H9 (cell line): ENCODE data around the gene GSS. TPM values are rescaled to one million over a fixed set of nuclear protein-coding genes. Genes with fewer than 3 reads are reported as not detected.
"Not testable (repeated sequence)": the region's sequence is repeated elsewhere in the genome, so short reads cannot be mapped to it uniquely, and the experiment has no call there.

Experiments used
- DNase-seq: peaks from one replicate; pipeline ENCODE4 v3.0.0-alpha.2; 2017
- H2AFZ ChIP-seq: one replicate; pipeline ENCODE4 v1.6.1; 2013; ENCODE audit warnings: mild to moderate bottlenecking, low read length, control low read depth, moderate library complexity
- H2AK5ac ChIP-seq: 2 replicates; pipeline ENCODE4 v1.6.1; 2013; ENCODE audit warnings: low read length, control low read depth, mixed read lengths; ENCODE audit not compliant: insufficient read length
- H2BK120ac ChIP-seq: one replicate; pipeline ENCODE4 v1.6.1; 2013; ENCODE audit warnings: low read depth, mild to moderate bottlenecking, low read length, control low read depth, inconsistent platforms; ENCODE audit not compliant: poor library complexity, severe bottlenecking
- H2BK12ac ChIP-seq: 2 replicates; pipeline ENCODE4 v1.6.1; 2013; ENCODE audit warnings: low read length, control low read depth, mixed read lengths, low read depth; ENCODE audit not compliant: insufficient read length
- H2BK15ac ChIP-seq: 2 replicates; pipeline ENCODE4 v1.6.1; 2013; ENCODE audit warnings: low read depth, low read length, control low read depth
- H2BK20ac ChIP-seq: one replicate; pipeline ENCODE4 v1.6.1; 2013; ENCODE audit warnings: low read depth, mild to moderate bottlenecking, low read length, control low read depth, inconsistent platforms; ENCODE audit not compliant: poor library complexity, severe bottlenecking
- H2BK5ac ChIP-seq: 2 replicates; pipeline ENCODE4 v1.6.1; 2013; ENCODE audit warnings: low read length, control low read depth, mixed read lengths; ENCODE audit not compliant: insufficient read length
- H3K14ac ChIP-seq: 2 replicates; pipeline ENCODE4 v1.6.1; 2013; ENCODE audit warnings: low read length, control low read depth; ENCODE audit not compliant: insufficient read depth
- H3K18ac ChIP-seq: 2 replicates; pipeline ENCODE4 v1.6.1; 2013; ENCODE audit warnings: low read depth, mild to moderate bottlenecking, mixed read lengths, low read length, control low read depth; ENCODE audit not compliant: insufficient read length
- H3K23ac ChIP-seq: 2 replicates; pipeline ENCODE4 v1.6.1; 2013; ENCODE audit warnings: low read length, control low read depth, mixed read lengths, low read depth; ENCODE audit not compliant: insufficient read length
- H3K23me2 ChIP-seq: 2 replicates; pipeline ENCODE4 v1.6.1; 2013; ENCODE audit warnings: low read depth, mild to moderate bottlenecking, mixed read lengths, low read length, control low read depth; ENCODE audit not compliant: insufficient read length, poor library complexity, severe bottlenecking
- H3K27ac ChIP-seq: 2 replicates; pipeline ENCODE4 v1.5.1; 2013; ENCODE audit warnings: low read length, control low read depth, mixed read lengths, low read depth; ENCODE audit not compliant: insufficient read length
- H3K27me3 ChIP-seq: 2 replicates; pipeline ENCODE4 v1.6.1; 2013; ENCODE audit warnings: low read length, control low read depth, inconsistent platforms; ENCODE audit not compliant: insufficient read depth
- H3K4ac ChIP-seq: 2 replicates; pipeline ENCODE4 v1.6.1; 2013; ENCODE audit warnings: low read depth, mild to moderate bottlenecking, control low read depth, inconsistent platforms, low read length, moderate library complexity
- H3K4me1 ChIP-seq: 2 replicates; pipeline ENCODE4 v1.6.1; 2013; ENCODE audit warnings: low read length, control low read depth, inconsistent platforms; ENCODE audit not compliant: insufficient read depth
- H3K4me2 ChIP-seq: 2 replicates; pipeline ENCODE4 v1.6.1; 2013; ENCODE audit warnings: low read length, control low read depth, mixed read lengths; ENCODE audit not compliant: insufficient read length, insufficient read depth
- H3K56ac ChIP-seq: 2 replicates; pipeline ENCODE4 v1.6.1; 2013; ENCODE audit warnings: low read depth, mild to moderate bottlenecking, mixed read lengths, low read length, control low read depth; ENCODE audit not compliant: insufficient read length
- H3K79me1 ChIP-seq: 2 replicates; pipeline ENCODE4 v1.6.1; 2013; ENCODE audit warnings: low read depth, mild to moderate bottlenecking, moderate library complexity, low read length, control low read depth, inconsistent platforms; ENCODE audit not compliant: insufficient read depth, poor library complexity, severe bottlenecking
- H3K79me2 ChIP-seq: 2 replicates; pipeline ENCODE4 v1.6.1; 2013; ENCODE audit warnings: low read length, control low read depth, inconsistent platforms; ENCODE audit not compliant: insufficient read depth
- H3K9ac ChIP-seq: 2 replicates; pipeline ENCODE4 v1.6.1; 2013; ENCODE audit warnings: low read length, control low read depth, mixed read lengths; ENCODE audit not compliant: insufficient read length; ENCODE audit errors: extremely low read depth
- H3K9me3 ChIP-seq: one replicate; pipeline ENCODE4 v1.6.1; 2013; ENCODE audit warnings: low read depth, low read length, inconsistent platforms; ENCODE audit not compliant: control insufficient read depth
- H3T11ph ChIP-seq: one replicate; pipeline ENCODE4 v1.6.1; 2013; ENCODE audit warnings: mild to moderate bottlenecking, low read length, control low read depth, inconsistent platforms
- H4K20me1 ChIP-seq: one replicate; pipeline ENCODE4 v1.6.1; 2013; ENCODE audit not compliant: control insufficient read depth, insufficient read length, insufficient read depth
- H4K5ac ChIP-seq: 2 replicates; pipeline ENCODE4 v1.6.1; 2013; ENCODE audit warnings: low read depth, mild to moderate bottlenecking, mixed read lengths, low read length, control low read depth; ENCODE audit not compliant: insufficient read length
- H4K8ac ChIP-seq: replicated peaks from 2 replicates; pipeline ENCODE4 v1.6.1; 2013; ENCODE audit warnings: low read length, control low read depth, mixed read lengths, low read depth; ENCODE audit not compliant: insufficient read length
- H4K91ac ChIP-seq: 2 replicates; pipeline ENCODE4 v1.6.1; 2013; ENCODE audit warnings: low read depth, mild to moderate bottlenecking, moderate library complexity, mixed read lengths, low read length, control low read depth; ENCODE audit not compliant: insufficient read length
- H3K27ac Mint-ChIP-seq, 3 experiments: 2 replicates in 2 of 3; 3 replicates in 1 of 3; pipeline ENCODE4 v1.8.0; 2020 to 2021; ENCODE audit warnings: mixed read lengths in 3 of 3, mild to moderate bottlenecking in 1 of 3, moderate library complexity in 1 of 3
- H3K27me3 Mint-ChIP-seq: 2 replicates; pipeline ENCODE4 v1.8.0; 2021; ENCODE audit warnings: low read depth, mild to moderate bottlenecking, moderate library complexity, mixed read lengths
- H3K36me3 Mint-ChIP-seq, 3 experiments: 2 replicates in 2 of 3; 3 replicates in 1 of 3; pipeline ENCODE4 v1.8.0; 2020 to 2021; ENCODE audit warnings: low read depth in 3 of 3, mixed read lengths in 3 of 3; ENCODE audit not compliant: insufficient read depth in 1 of 3
- H3K4me1 Mint-ChIP-seq, 2 experiments: 2 replicates each; pipeline ENCODE4 v1.8.0; 2020; ENCODE audit warnings: mixed read lengths in 2 of 2
- H3K4me3 Mint-ChIP-seq, 2 experiments: 2 replicates in 1 of 2; 3 replicates in 1 of 2; pipeline ENCODE4 v1.8.0; 2020 to 2021; ENCODE audit warnings: mild to moderate bottlenecking in 2 of 2, mixed read lengths in 2 of 2, moderate library complexity in 1 of 2
- H3K9me3 Mint-ChIP-seq, 2 experiments: 2 replicates in 1 of 2; 3 replicates in 1 of 2; pipeline ENCODE4 v1.8.0; 2020; ENCODE audit warnings: mild to moderate bottlenecking in 2 of 2, mixed read lengths in 2 of 2, moderate library complexity in 1 of 2
- WGBS: extraction: QIAGEN DNeasy Blood & Tissue Kit; methylation state at CpG from one replicate; pipeline ENCODE4 v1.1.7; 2013; ENCODE audit warnings: missing lambda C conversion rate, low lambda C conversion rate, mixed read lengths; ENCODE audit not compliant: insufficient read length; ENCODE audit errors: extremely low coverage; 5-methylcytosine and 5-hydroxymethylcytosine counted together
- total RNA-seq: library from RNA; stranded (reverse); gene quantifications from 2 replicates; pipeline ENCODE4 v1.2.1, GENCODE V29; 2021
- TF ChIP-seq, protein P1 (sequence below): fragments of 200-600 bp; sonication (generic); conservative IDR thresholded peaks from 3 replicates; pipeline ENCODE4 v1.8.0; 2021; ENCODE audit warnings: antibody characterized with exemption, mild to moderate bottlenecking

GSS gene
- total RNA-seq, 1 experiment from 2014 or later = 48.5 TPM

DNA sequence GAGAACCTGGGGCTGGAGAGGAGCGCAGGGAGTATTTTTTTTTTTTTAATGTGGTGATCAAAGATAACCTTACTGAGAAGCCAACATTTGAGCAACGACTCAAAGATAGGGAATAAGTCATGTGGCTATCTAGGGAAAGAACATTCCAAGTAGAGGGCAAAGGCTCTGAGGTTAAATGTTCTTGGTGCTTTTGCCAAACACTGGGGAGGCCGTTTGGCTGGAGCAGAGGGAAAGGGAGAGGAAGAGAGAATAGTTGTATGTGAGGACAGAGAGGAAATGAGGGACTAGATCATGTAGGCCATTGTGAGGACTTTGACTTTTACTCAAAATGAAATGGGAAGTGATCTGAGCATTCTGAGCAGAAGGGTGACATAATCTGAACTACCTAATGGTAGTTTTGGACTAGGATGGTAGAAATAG is 51.4 kb downstream of the GSS start:
- Histone ChIP-seq H3K27ac (no peak overlapping the region), H2AFZ (no peak overlapping the region), H3K4me1 (no peaks in the 10 kb centered on the region), H2BK120ac (no peak overlapping the region), H3K18ac (no peak overlapping the region), H3K27me3 (no peaks in the 10 kb centered on the region), H3K56ac (no peak overlapping the region), H4K20me1 (no peaks in the 10 kb centered on the region), H3K23me2 (no peaks in the 10 kb centered on the region), H3T11ph (no peak overlapping the region), H2BK15ac (no peak overlapping the region), H3K9ac (no peak overlapping the region), H3K23ac (no peak overlapping the region), H2BK12ac (no peak overlapping the region), H4K5ac (no peak overlapping the region), H2AK5ac (no peak overlapping the region), H4K91ac (no peak overlapping the region), H3K4me2 (no peak overlapping the region), H3K14ac (no peak overlapping the region), H2BK20ac (no peak overlapping the region), H3K4ac (no peak overlapping the region), H2BK5ac (no peak overlapping the region), H3K79me1 (no peaks in the 10 kb centered on the region), H3K79me2 (no peaks in the 10 kb centered on the region), H4K8ac (no peak overlapping the region), H3K9me3 (no peaks in the 10 kb centered on the region)
- no peak overlapping the region for H3K27ac Mint-ChIP-seq
- H3K4me3 Mint-ChIP-seq = no peak overlapping the region
- peaks cover 0 to 4% (median 3%) of the 10 kb centered on the region in 3 experiments; a peak in 3 of 7 replicates for H3K36me3 Mint-ChIP-seq
- peaks cover 0 to 4% of the 10 kb centered on the region in 2 experiments; a peak in 1 of 5 replicates for H3K9me3 Mint-ChIP-seq
- no peak for DNase-seq
- H3K4me1 Mint-ChIP-seq = no peaks in the 10 kb centered on the region
- no peaks in the 10 kb centered on the region for H3K27me3 Mint-ChIP-seq
- TF ChIP-seq, protein P1, sequence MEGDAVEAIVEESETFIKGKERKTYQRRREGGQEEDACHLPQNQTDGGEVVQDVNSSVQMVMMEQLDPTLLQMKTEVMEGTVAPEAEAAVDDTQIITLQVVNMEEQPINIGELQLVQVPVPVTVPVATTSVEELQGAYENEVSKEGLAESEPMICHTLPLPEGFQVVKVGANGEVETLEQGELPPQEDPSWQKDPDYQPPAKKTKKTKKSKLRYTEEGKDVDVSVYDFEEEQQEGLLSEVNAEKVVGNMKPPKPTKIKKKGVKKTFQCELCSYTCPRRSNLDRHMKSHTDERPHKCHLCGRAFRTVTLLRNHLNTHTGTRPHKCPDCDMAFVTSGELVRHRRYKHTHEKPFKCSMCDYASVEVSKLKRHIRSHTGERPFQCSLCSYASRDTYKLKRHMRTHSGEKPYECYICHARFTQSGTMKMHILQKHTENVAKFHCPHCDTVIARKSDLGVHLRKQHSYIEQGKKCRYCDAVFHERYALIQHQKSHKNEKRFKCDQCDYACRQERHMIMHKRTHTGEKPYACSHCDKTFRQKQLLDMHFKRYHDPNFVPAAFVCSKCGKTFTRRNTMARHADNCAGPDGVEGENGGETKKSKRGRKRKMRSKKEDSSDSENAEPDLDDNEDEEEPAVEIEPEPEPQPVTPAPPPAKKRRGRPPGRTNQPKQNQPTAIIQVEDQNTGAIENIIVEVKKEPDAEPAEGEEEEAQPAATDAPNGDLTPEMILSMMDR = no peak
- no CpG with 5 or more reads among the region's 3 CpGs for WGBS

DNA sequence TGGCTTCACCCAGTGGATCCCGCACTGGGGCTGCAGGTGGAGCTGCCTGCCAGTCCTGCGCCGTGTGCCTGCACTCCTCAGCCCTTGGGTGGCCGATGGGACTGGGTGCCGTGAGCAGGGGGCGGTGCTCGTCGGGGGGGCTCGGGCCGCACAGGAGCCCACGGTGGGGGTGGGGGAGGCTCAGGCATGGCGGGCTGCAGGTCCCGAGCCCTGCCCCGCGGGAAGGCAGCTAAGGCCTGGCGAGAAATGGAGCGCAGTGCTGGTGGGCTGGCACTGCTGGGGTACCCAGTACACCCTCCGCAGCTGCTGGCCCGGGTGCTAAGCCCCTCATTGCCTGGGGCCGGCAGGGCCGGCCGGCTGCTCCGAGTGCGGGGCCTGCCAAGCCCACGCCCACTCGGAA is 56.9 kb downstream of the GSS start:
- H3K4me2 ChIP-seq, H3K18ac ChIP-seq, H2BK12ac ChIP-seq, H3K27me3 ChIP-seq, H3K14ac ChIP-seq, H3K23me2 ChIP-seq, H3K27me3 Mint-ChIP-seq, DNase-seq, H3K79me2 ChIP-seq, H3K56ac ChIP-seq, H3K27ac ChIP-seq, H3K4me1 Mint-ChIP-seq, H4K91ac ChIP-seq, H3K9me3 Mint-ChIP-seq, H3K27ac Mint-ChIP-seq, H3K79me1 ChIP-seq, H2BK20ac ChIP-seq, H2BK5ac ChIP-seq, H3K9ac ChIP-seq, H3K4me3 Mint-ChIP-seq, H3T11ph ChIP-seq, H4K8ac ChIP-seq, H3K23ac ChIP-seq, H4K20me1 ChIP-seq, H3K4me1 ChIP-seq, H4K5ac ChIP-seq, H2AK5ac ChIP-seq, H2AFZ ChIP-seq, H3K9me3 ChIP-seq, H3K4ac ChIP-seq, H2BK15ac ChIP-seq, H2BK120ac ChIP-seq: not testable (repeated sequence)
- WGBS = no CpG with 5 or more reads among the region's 26 CpGs
- peaks cover 7 to 12% (median 12%) of the 10 kb centered on the region in 3 experiments; a peak in 6 of 7 replicates for H3K36me3 Mint-ChIP-seq
